Testis (tissue), 3 donors: Measurements from ENCODE around the gene SLC16A11. TPM values are rescaled to one million over a fixed set of nuclear protein-coding genes. Genes with fewer than 3 reads are reported as not detected.

ENCODE experiments used
- DNase-seq: peaks from one replicate; pipeline ENCODE4 v3.0.0-alpha.2; 2019
- H3K27ac ChIP-seq, 2 donors: fragments of 200-600 bp; sonication (generic); one replicate each; pipeline ENCODE4 v1.5.1; 2019
- H3K27me3 ChIP-seq: fragments of 200-600 bp; sonication (generic); one replicate; pipeline ENCODE4 v1.5.1; 2019
- H3K36me3 ChIP-seq: fragments of 200-600 bp; sonication (generic); one replicate; pipeline ENCODE4 v1.5.1; 2017; ENCODE audit warnings: low read depth; ENCODE audit errors: missing control alignments
- H3K4me1 ChIP-seq: fragments of 200-600 bp; sonication (generic); one replicate; pipeline ENCODE4 v1.5.1; 2019
- H3K4me3 ChIP-seq, 2 donors: fragments of 200-600 bp; sonication (generic); one replicate each; pipeline ENCODE4 v1.5.1; 2017 to 2019
- H3K9me3 ChIP-seq: fragments of 200-600 bp; sonication (generic); one replicate; pipeline ENCODE4 v1.5.1; 2017
- CTCF ChIP-seq, 3 experiments: fragments of 450-650 bp in 2 of 3; fragments of 200-600 bp in 1 of 3; sonication (generic) in 1 of 3; IDR thresholded peaks; one replicate each; pipeline ENCODE4 v1.5.1; 2016 to 2019; ENCODE audit warnings: antibody characterized with exemption in 3 of 3, mild to moderate bottlenecking in 2 of 3, moderate library complexity in 1 of 3
- POLR2A ChIP-seq: fragments of 450-650 bp; IDR thresholded peaks from one replicate; pipeline ENCODE4 v1.6.1; 2017; ENCODE audit warnings: antibody characterized with exemption, mild to moderate bottlenecking, moderate library complexity
- WGBS, 2 donors: methylation state at CpG; one replicate each; pipeline ENCODE4 v1.1.5; 2018; 5-methylcytosine and 5-hydroxymethylcytosine counted together
- intact Hi-C: fragments of 100-400 bp; cut with DNase I; formaldehyde crosslinking; loops from one replicate; pipeline ENCODE4 v1.15.1; 2023; ENCODE audit warnings: low total_unique reads
- polyA plus RNA-seq: library from polyadenylated mRNA; stranded (reverse); fragments of 350-450 nt; fragmentation: Illumina TruSeq; extraction: RNeasy Lipid Tissue Mini Kit (QIAGEN cat#74804); gene quantifications from one replicate; pipeline ENCODE4 v1.2.3, GENCODE V29; 2014; ENCODE audit warnings: low read depth, low replicate concordance; ENCODE audit not compliant: insufficient read depth
- total RNA-seq, 2 donors: library from RNA; depleted of rRNA; stranded (reverse); fragments of >200 nt; gene quantifications; one replicate each; pipeline ENCODE4 v1.2.3, GENCODE V29; 2016

Gene SLC16A11
- total and polyA plus RNA-seq, 3 donors from 2014 or later = 0.55 to 3.0 (median 2.0) TPM

- no peak for TF ChIP-seq POLR2A
- TF ChIP-seq CTCF (IDR thresholded peaks at IDR 0.05) = no peak
- intact Hi-C loops = no loop called here
- Histone ChIP-seq H3K4me3 (peak overlapping the region; percentile 68 to 84), H3K4me1 (peaks cover 27% of the 10 kb centered on the region), H3K9me3 (no peaks in the 10 kb centered on the region), H3K27me3 (no peaks in the 10 kb centered on the region), H3K36me3 (no peaks in the 10 kb centered on the region), H3K27ac (peak overlapping the region in 1 of 2 donors; percentile 93)
- DNase-seq = no peak
- WGBS, 2 donors = 29 to 40% methylated on average over 14 of the region's 14 CpGs
Observed at GRCh38 chr17:7011415-7011814, 32.5 kb downstream of the SLC16A11 start.

GRCh38 chr17:7010523-7010922, 33.4 kb downstream of the SLC16A11 start:
- DNase-seq = no peak
- H3K36me3 ChIP-seq = no peaks in the 10 kb centered on the region
- no peak overlapping the region for H3K27ac ChIP-seq
- intact Hi-C loops = no loop called here
- TF ChIP-seq CTCF (IDR thresholded peaks at IDR 0.05) (no peak), POLR2A (no peak)
- WGBS, 2 donors = 87% methylated on average over 2 of the region's 2 CpGs
- H3K27me3 ChIP-seq = no peaks in the 10 kb centered on the region
- no peak overlapping the region for H3K4me3 ChIP-seq
- H3K9me3 ChIP-seq = no peaks in the 10 kb centered on the region
- peaks cover 20% of the 10 kb centered on the region for H3K4me1 ChIP-seq

- Histone ChIP-seq H3K9me3 (no peaks in the 10 kb centered on the region), H3K4me1 (peaks cover 15% of the 10 kb centered on the region), H3K27me3 (no peaks in the 10 kb centered on the region), H3K4me3 (no peak overlapping the region), H3K36me3 (no peaks in the 10 kb centered on the region), H3K27ac (no peak overlapping the region)
- no peak for DNase-seq
- 89% methylated on average over 2 of the region's 2 CpGs for WGBS, 2 donors
- intact Hi-C loops = loop anchor here (10.0 kb wide), 1 partner anchor 342 kb away; no protein-coding TSS in a partner anchor
- TF ChIP-seq POLR2A = no peak
Observed at GRCh38 chr17:7007143-7007542, 36.7 kb downstream of the SLC16A11 start.

- peaks cover 7% of the 10 kb centered on the region for H3K4me1 ChIP-seq
- intact Hi-C loops = loop anchor here (10.0 kb wide), 1 partner anchor 341 kb away; no protein-coding TSS in a partner anchor
- H3K9me3 ChIP-seq = no peaks in the 10 kb centered on the region
- DNase-seq = no peak
- no peaks in the 10 kb centered on the region for H3K36me3 ChIP-seq
- TF ChIP-seq POLR2A = no peak
- TF ChIP-seq CTCF (IDR thresholded peaks at IDR 0.05) = no peak
- H3K27ac ChIP-seq = no peak overlapping the region
- no peaks in the 10 kb centered on the region for H3K27me3 ChIP-seq
- no peak overlapping the region for H3K4me3 ChIP-seq
- WGBS, 2 donors = 70 to 93% methylated on average over 3 to 7 of the region's 7 CpGs
Observed at GRCh38 chr17:7005716-7006115, 38.2 kb downstream of the SLC16A11 start.

- Histone ChIP-seq H3K4me3 (no peak overlapping the region), H3K9me3 (no peaks in the 10 kb centered on the region), H3K4me1 (no peaks in the 10 kb centered on the region), H3K27ac (no peak overlapping the region), H3K36me3 (no peaks in the 10 kb centered on the region), H3K27me3 (no peaks in the 10 kb centered on the region)
- TF ChIP-seq CTCF (IDR thresholded peaks at IDR 0.05) (peak; percentile 25 to 66 (median 46)), POLR2A (no peak)
- intact Hi-C loops = loop anchor here (10.0 kb wide), 1 partner anchor 340 kb away; no protein-coding TSS in a partner anchor
- 77 to 97% methylated on average over 2 of the region's 2 CpGs for whole genome bisulfite sequencing, 2 donors
- DNase-seq = no peak
Observed at GRCh38 chr17:7004398-7005253, 39.3 kb downstream of the SLC16A11 start.
